NCI-H748 (cell line): ENCODE results near the gene NRIP3.
A peak's percentile ranks its signal among the peaks of the same experiment; 100 is the strongest.
"Not testable (repeated sequence)": the region's sequence is repeated elsewhere in the genome, so short reads cannot be mapped to it uniquely, and the experiment has no call there.

Source experiments
- DNase-seq: peaks from one replicate; lab custom pipeline; 2025; ENCODE audit not compliant: unreplicated experiment; lab: John Stamatoyannopoulos, UW

The NRIP3 gene

GRCh38 chr11:8973121-8973520, 30.7 kb downstream of the NRIP3 start:
- no peak for DNase-seq

- no peak for DNase-seq
These were observed 31.9 kb downstream of the NRIP3 start for GRCh38 chr11:8971924-8972316.

- DNase-seq, result no peak
These were observed 32.4 kb downstream of the NRIP3 start for GRCh38 chr11:8971196-8971923.

GRCh38 chr11:8967184-8967583, 36.6 kb downstream of the NRIP3 start:
- no peak for DNase-seq

GRCh38 chr11:8964324-8965320, 39.2 kb downstream of the NRIP3 start, which contains the start of gene TMEM9B:
TMEM9B (minus strand) TSS chr11:8964442; CDS start chr11:8964313, 129 bp downstream.
- peak; percentile 91 for DNase-seq

GRCh38 chr11:8963569-8964323, 40.1 kb downstream of the NRIP3 start:
- DNase-seq, result peak; percentile 87

GRCh38 chr11:8962841-8963240, 41.0 kb downstream of the NRIP3 start:
- DNase-seq, result no peak

GRCh38 chr11:8961401-8961800, 42.4 kb downstream of the NRIP3 start:
- DNase-seq, result no peak

GRCh38 chr11:8959546-8960166, 44.1 kb downstream of the NRIP3 start:
- DNase-seq, result peak; percentile 60

GRCh38 chr11:8956860-8957259, 46.9 kb downstream of the NRIP3 start:
- DNase-seq, result no peak

GRCh38 chr11:8948886-8949285, 54.9 kb downstream of the NRIP3 start:
- DNase-seq, result peak; percentile 45

GRCh38 chr11:8947230-8947943, 56.4 kb downstream of the NRIP3 start:
- no peak for DNase-seq

GRCh38 chr11:8942518-8943066, 61.2 kb downstream of the NRIP3 start, which contains the start of gene ASCL3:
ASCL3 (minus strand) TSS chr11:8943016; CDS start chr11:8938161, 4,855 bp downstream.
- DNase-seq, result no peak

GRCh38 chr11:8941341-8942103, 62.3 kb downstream of the NRIP3 start:
- no peak for DNase-seq

GRCh38 chr11:8937659-8938058, 66.1 kb downstream of the NRIP3 start:
- no peak for DNase-seq

- no peak for DNase-seq
These were observed 66.6 kb downstream of the NRIP3 start for GRCh38 chr11:8937159-8937558.

GRCh38 chr11:8935789-8936188, 68.0 kb downstream of the NRIP3 start:
- not testable (repeated sequence) for DNase-seq

GRCh38 chr11:8934742-8935488, 68.9 kb downstream of the NRIP3 start:
- DNase-seq, result no peak
